AG09309 (cell line): ENCODE results near the gene KCTD12.
"Not testable (repeated sequence)": the region's sequence is repeated elsewhere in the genome, so short reads cannot be mapped to it uniquely, and the experiment has no call there.

ENCODE experiments used
- DNase-seq: peaks from one replicate; pipeline ENCODE4 v3.0.0-alpha.2; 2010; ENCODE audit warnings: low read depth
- H3K4me3 ChIP-seq: 2 replicates; pipeline ENCODE4 v1.5.1; 2011; ENCODE audit warnings: mild to moderate bottlenecking, low read depth, low read length, moderate library complexity; ENCODE audit not compliant: control insufficient read depth
- TF ChIP-seq, protein P1 (sequence below): IDR thresholded peaks from 2 replicates; pipeline ENCODE4 v1.5.1; 2011; ENCODE audit warnings: mild to moderate bottlenecking, low read depth, low read length, inconsistent platforms; ENCODE audit not compliant: insufficient read depth, control insufficient read depth; ENCODE audit errors: missing control alignments

KCTD12 gene

GRCh38 chr13:76927955-76928354 lies 41.8 kb upstream of the KCTD12 start:
- no peak for DNase-seq
- TF ChIP-seq, protein P1, sequence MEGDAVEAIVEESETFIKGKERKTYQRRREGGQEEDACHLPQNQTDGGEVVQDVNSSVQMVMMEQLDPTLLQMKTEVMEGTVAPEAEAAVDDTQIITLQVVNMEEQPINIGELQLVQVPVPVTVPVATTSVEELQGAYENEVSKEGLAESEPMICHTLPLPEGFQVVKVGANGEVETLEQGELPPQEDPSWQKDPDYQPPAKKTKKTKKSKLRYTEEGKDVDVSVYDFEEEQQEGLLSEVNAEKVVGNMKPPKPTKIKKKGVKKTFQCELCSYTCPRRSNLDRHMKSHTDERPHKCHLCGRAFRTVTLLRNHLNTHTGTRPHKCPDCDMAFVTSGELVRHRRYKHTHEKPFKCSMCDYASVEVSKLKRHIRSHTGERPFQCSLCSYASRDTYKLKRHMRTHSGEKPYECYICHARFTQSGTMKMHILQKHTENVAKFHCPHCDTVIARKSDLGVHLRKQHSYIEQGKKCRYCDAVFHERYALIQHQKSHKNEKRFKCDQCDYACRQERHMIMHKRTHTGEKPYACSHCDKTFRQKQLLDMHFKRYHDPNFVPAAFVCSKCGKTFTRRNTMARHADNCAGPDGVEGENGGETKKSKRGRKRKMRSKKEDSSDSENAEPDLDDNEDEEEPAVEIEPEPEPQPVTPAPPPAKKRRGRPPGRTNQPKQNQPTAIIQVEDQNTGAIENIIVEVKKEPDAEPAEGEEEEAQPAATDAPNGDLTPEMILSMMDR: no peak
- no peak overlapping the region for H3K4me3 ChIP-seq

DNA sequence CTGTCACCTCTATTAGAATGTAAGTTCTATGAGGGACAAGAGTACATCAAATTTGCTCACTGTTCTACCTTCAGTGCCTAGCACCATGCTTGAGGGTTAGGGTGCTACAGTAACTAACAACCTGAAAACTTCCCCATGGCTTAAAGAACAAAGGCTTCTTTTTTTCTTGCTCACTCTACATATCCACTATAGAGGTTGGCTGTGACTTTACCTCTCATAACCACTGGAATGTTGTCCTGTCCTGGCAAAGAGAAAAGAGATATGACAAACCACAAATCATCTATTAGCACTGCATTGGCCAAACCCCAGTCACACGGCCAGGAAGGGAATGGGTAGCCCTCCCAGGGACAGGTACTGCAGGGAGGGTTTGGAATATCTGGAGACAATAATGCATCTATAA lies 38.9 kb upstream of the KCTD12 start:
- H3K4me3 ChIP-seq: no peak overlapping the region
- TF ChIP-seq, protein P1: no peak
- DNase-seq: no peak

- no peak overlapping the region for H3K4me3 ChIP-seq
- TF ChIP-seq, protein P1: no peak
- no peak for DNase-seq
Observed at GRCh38 chr13:76921516-76921915, 35.3 kb upstream of the KCTD12 start.

GRCh38 chr13:76917755-76918481 lies 31.7 kb upstream of the KCTD12 start:
- DNase-seq: peak; percentile 43
- H3K4me3 ChIP-seq: not testable (repeated sequence)

DNA sequence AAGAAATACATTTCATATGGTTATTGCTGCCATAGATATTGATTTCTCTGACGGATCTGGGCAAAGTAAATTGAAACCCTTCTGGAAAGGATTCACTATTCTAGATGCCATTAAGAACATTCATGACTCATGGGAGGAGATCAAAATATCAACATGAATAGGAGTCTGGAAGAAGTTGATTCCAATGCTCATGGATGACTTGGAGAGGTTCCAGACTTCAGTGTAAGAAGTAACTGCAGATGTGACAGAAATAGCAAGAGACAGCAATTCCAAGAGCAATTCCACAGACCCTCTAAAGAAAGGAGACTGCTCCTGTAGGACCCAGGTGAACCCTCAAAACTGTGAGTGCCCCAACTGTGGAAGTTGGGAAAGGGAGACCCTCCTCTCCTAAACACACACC lies 30.9 kb upstream of the KCTD12 start:
- H3K4me3 ChIP-seq: no peak overlapping the region
- no peak for DNase-seq

DNA sequence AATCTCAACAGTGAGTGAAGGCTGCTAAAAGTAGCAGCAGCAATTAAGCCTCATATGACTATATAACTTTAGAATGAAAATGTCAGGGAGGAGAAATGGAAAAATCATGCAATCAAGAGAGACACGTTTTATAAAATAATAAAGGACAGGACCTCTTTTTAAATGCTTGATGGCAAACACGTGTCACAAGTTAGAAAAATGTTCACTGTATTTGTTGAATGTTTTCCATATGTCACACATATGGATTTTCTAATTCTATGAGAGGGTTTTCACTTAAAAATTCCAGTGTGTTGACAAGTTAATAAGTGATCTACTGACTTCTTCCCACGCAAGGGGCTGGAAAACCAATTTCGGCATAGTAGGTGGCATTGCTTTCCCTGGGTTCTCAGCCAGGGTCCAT lies 27.7 kb upstream of the KCTD12 start:
- DNase-seq: no peak
- TF ChIP-seq, protein P1: no peak
- no peak overlapping the region for H3K4me3 ChIP-seq

More for the DNA sequence above, 30.9 kb upstream of the KCTD12 start:
- TF ChIP-seq, protein P1: no peak

- TF ChIP-seq, protein P1: no peak
- no peak for DNase-seq
- no peak overlapping the region for H3K4me3 ChIP-seq
Observed at GRCh38 chr13:76912476-76912875, 26.3 kb upstream of the KCTD12 start.
